A549 (cell line): ENCODE measurements around the gene LCN12. TPM values are rescaled to one million over a fixed set of nuclear protein-coding genes. Genes with fewer than 3 reads are reported as not detected.

Experiments
- ATAC-seq, 2 experiments: fragments of 200-7000 bp in 1 of 2; fragments of >200 bp in 1 of 2; cut with Nextera tagmentation in 1 of 2; cut with Tn5 transposase in 1 of 2; 3 replicates each; pipeline versions ENCODE4 v1.8.0 to v1.9.1; 2018 to 2020; ENCODE audit warnings: mild to moderate bottlenecking in 1 of 2, moderate library complexity in 1 of 2
- CTCF ChIA-PET: fragments of 300-600 bp; sonication (Branson Sonifier 250); formaldehyde crosslinking; extraction: SDS; loops from one replicate; lab custom pipeline; 2021; ENCODE audit warnings: antibody characterized with exemption, inconsistent platforms; lab: Yijun Ruan, JAX
- POLR2A ChIA-PET: fragments of 350-600 bp; formaldehyde crosslinking; extraction: SDS; loops from one replicate; lab custom pipeline; 2021; ENCODE audit warnings: antibody characterized with exemption, inconsistent platforms; lab: Yijun Ruan, JAX
- DNase-seq, 2 experiments: peaks; one replicate each; pipeline versions ENCODE4 v3.0.0 to v3.0.0-alpha.2; 2011 to 2016; ENCODE audit warnings: low read depth in 1 of 2, low spot score in 1 of 2
- FAIRE-seq: peaks from 2 replicates; lab custom pipeline; 2011; peaks lifted over from hg19 to GRCh38; lab: Jason Lieb, UNC
- H3K27ac ChIP-seq, 2 experiments: fragments of >200 bp; sonication (Bioruptor Twin); formaldehyde crosslinking; 3 replicates each; pipeline ENCODE4 v1.5.1; 2016 to 2017
- H3K4me1 ChIP-seq: fragments of >200 bp; sonication (Bioruptor Twin); formaldehyde crosslinking; 3 replicates; pipeline ENCODE4 v1.6.1; 2016
- H3K4me2 ChIP-seq: fragments of >200 bp; sonication (Bioruptor Twin); formaldehyde crosslinking; 3 replicates; pipeline ENCODE4 v1.6.1; 2016
- H3K4me3 ChIP-seq: fragments of >200 bp; sonication (Bioruptor Twin); formaldehyde crosslinking; 3 replicates; pipeline ENCODE4 v1.5.1; 2016
- H3K9me3 ChIP-seq: fragments of >200 bp; sonication (Bioruptor Twin); formaldehyde crosslinking; 3 replicates; pipeline ENCODE4 v1.6.1; 2016
- BCL3 ChIP-seq: fragments of >200 bp; sonication (Bioruptor Twin); formaldehyde crosslinking; IDR thresholded peaks from 3 replicates; pipeline ENCODE4 v1.6.1; 2016
- EHMT2 ChIP-seq: fragments of 200-600 bp; sonication (generic); IDR thresholded peaks from 2 replicates; pipeline ENCODE4 v1.6.1; 2016; ENCODE audit warnings: antibody characterized with exemption, low read depth, mild to moderate bottlenecking, moderate library complexity
- ELK1 ChIP-seq: fragments of 150-350 bp; IDR thresholded peaks from 2 replicates; pipeline ENCODE4 v1.6.1; 2014; ENCODE audit warnings: low read depth, mild to moderate bottlenecking, low read length
- ESRRA ChIP-seq: fragments of 150-350 bp; IDR thresholded peaks from 2 replicates; pipeline ENCODE4 v1.6.1; 2014; ENCODE audit warnings: mild to moderate bottlenecking, low read length, borderline replicate concordance
- FOXS1 ChIP-seq: fragments of 250-450 bp; sonication (Bioruptor Pico); IDR thresholded peaks from 2 replicates; pipeline ENCODE4 v1.5.0; 2020; ENCODE audit warnings: mild to moderate bottlenecking, moderate library complexity
- GATA3 ChIP-seq: IDR thresholded peaks from 2 replicates; pipeline ENCODE4 v1.6.1; 2012; ENCODE audit warnings: borderline replicate concordance
- HOXB13 ChIP-seq: fragments of 250-450 bp; sonication (Bioruptor Pico); IDR thresholded peaks from 2 replicates; pipeline ENCODE4 v1.5.0; 2020; ENCODE audit warnings: low read depth, mild to moderate bottlenecking, moderate library complexity
- KDM1A ChIP-seq: fragments of 200-600 bp; sonication (generic); IDR thresholded peaks from 2 replicates; pipeline ENCODE4 v1.6.1; 2016; ENCODE audit warnings: low read depth, mild to moderate bottlenecking
- MAX ChIP-seq: IDR thresholded peaks from 2 replicates; pipeline ENCODE4 v1.6.1; 2012
- MYC ChIP-seq: IDR thresholded peaks from 2 replicates; pipeline ENCODE4 v1.6.1; 2012; ENCODE audit warnings: mild to moderate bottlenecking, inconsistent platforms, low read length, improper control_type of control experiment, borderline replicate concordance
- NFE2L2 ChIP-seq: fragments of 150-350 bp; conservative IDR thresholded peaks from 2 replicates; pipeline ENCODE4 v1.6.1; 2014; ENCODE audit warnings: low read length
- POLR2A ChIP-seq: IDR thresholded peaks from 2 replicates; pipeline ENCODE4 v1.6.1; 2012; ENCODE audit warnings: mild to moderate bottlenecking, low read length
- RAD21 ChIP-seq, 2 experiments: fragments of >200 bp in 1 of 2; sonication (Bioruptor Twin) in 1 of 2; formaldehyde crosslinking in 1 of 2; IDR thresholded peaks in 1 of 2; conservative IDR thresholded peaks in 1 of 2; 2 replicates in 1 of 2; 3 replicates in 1 of 2; pipeline ENCODE4 v1.6.1; 2012 to 2018; ENCODE audit warnings: inconsistent platforms in 1 of 2
- RARB ChIP-seq: fragments of 250-450 bp; sonication (Bioruptor Pico); IDR thresholded peaks from 2 replicates; pipeline ENCODE4 v1.8.0; 2021; ENCODE audit warnings: mild to moderate bottlenecking, moderate library complexity
- SMC3 ChIP-seq: fragments of >200 bp; sonication (Bioruptor Twin); formaldehyde crosslinking; IDR thresholded peaks from 3 replicates; pipeline ENCODE4 v1.6.1; 2018; ENCODE audit warnings: inconsistent platforms
- SREBF2 ChIP-seq: fragments of 450-650 bp; IDR thresholded peaks from 2 replicates; pipeline ENCODE4 v1.6.1; 2014; ENCODE audit warnings: mild to moderate bottlenecking, moderate library complexity
- WGBS: methylation state at CpG from one replicate; pipeline ENCODE4 v1.1.6; 2017; ENCODE audit errors: missing lambda C conversion rate; 5-methylcytosine and 5-hydroxymethylcytosine counted together
- polyA plus RNA-seq, 4 experiments: library from polyadenylated mRNA; depleted of rRNA in 3 of 4; stranded (reverse); fragments of >200 nt; fragmentation: RNase III in 1 of 4; extraction: RNeasy Plus Mini Kit Qiagen cat#74134 plus additional on column Dnase treatment in 1 of 4; gene quantifications; 2 replicates in 3 of 4; 3 replicates in 1 of 4; pipeline ENCODE4 v1.2.3, GENCODE V29; 2011 to 2017
- TF ChIP-seq, protein P1 (sequence below): fragments of >200 bp; sonication (Bioruptor Twin); formaldehyde crosslinking; IDR thresholded peaks from 3 replicates; pipeline ENCODE4 v1.5.1; 2016
- TF ChIP-seq, protein P2 (sequence below): fragments of >200 bp; sonication (Bioruptor Twin); formaldehyde crosslinking; IDR thresholded peaks from 2 replicates; pipeline ENCODE4 v1.6.1; 2016
- TF ChIP-seq, protein P3 (sequence below): fragments of 250-450 bp; sonication (Bioruptor Pico); IDR thresholded peaks from 2 replicates; pipeline ENCODE4 v1.5.0; 2020; ENCODE audit warnings: low read depth, mild to moderate bottlenecking, moderate library complexity

LCN12 gene
- polyA plus RNA-seq, 2 of the 4 experiments (the other 2 are of a cell fraction) = 0.74 to 3.0 TPM

GRCh38 chr9:136947955-136948510, 4.0 kb upstream of the LCN12 start:
- DNase-seq = peak; percentile 71 to 81
- peak; percentile 0 to 29; a peak in 3 of 6 replicates for ATAC-seq
- POLR2A ChIA-PET = interaction anchor here (0.7 to 1.4 kb wide), 7 partner anchors 44 to 138 kb away, joined by 3 to 16 read pairs (median 3); partner anchors contain the start of genes AJM1, CLIC3, MAN1B1 and PAXX
- CTCF ChIA-PET = interaction anchor here (0.6 to 11.3 kb wide), 47 partner anchors 8 to 336 kb away, joined by 3 to 282 read pairs (median 5); partner anchors contain the start of genes ABCA2, CLIC3, FUT7 and NPDC1
- no peaks in the 10 kb centered on the region for H3K9me3 ChIP-seq
- 12% methylated on average over 12 of the region's 15 CpGs for WGBS
- no peak overlapping the region for H3K4me3 ChIP-seq
- H3K27ac ChIP-seq = peak overlapping the region; percentile 63 to 98
- H3K4me2 ChIP-seq = peak overlapping the region; percentile 47
- TF ChIP-seq ESRRA = peak; percentile 84
- TF ChIP-seq FOXS1 = no peak
- TF ChIP-seq, protein P1, sequence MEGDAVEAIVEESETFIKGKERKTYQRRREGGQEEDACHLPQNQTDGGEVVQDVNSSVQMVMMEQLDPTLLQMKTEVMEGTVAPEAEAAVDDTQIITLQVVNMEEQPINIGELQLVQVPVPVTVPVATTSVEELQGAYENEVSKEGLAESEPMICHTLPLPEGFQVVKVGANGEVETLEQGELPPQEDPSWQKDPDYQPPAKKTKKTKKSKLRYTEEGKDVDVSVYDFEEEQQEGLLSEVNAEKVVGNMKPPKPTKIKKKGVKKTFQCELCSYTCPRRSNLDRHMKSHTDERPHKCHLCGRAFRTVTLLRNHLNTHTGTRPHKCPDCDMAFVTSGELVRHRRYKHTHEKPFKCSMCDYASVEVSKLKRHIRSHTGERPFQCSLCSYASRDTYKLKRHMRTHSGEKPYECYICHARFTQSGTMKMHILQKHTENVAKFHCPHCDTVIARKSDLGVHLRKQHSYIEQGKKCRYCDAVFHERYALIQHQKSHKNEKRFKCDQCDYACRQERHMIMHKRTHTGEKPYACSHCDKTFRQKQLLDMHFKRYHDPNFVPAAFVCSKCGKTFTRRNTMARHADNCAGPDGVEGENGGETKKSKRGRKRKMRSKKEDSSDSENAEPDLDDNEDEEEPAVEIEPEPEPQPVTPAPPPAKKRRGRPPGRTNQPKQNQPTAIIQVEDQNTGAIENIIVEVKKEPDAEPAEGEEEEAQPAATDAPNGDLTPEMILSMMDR = peak; percentile 67
- peak; percentile 64 for TF ChIP-seq SMC3
- TF ChIP-seq RAD21 (conservative IDR thresholded peaks at IDR 0.05 in 1 of 2, IDR thresholded peaks at IDR 0.05 in 1 of 2) = peak; percentile 76 to 83
- TF ChIP-seq MAX = 0 out of 2 replicates have a peak, but pooled peaks have one; percentile 24
- no peak for TF ChIP-seq KDM1A
- H3K4me1 ChIP-seq = peaks cover 38% of the 10 kb centered on the region
- FAIRE-seq = peak; percentile 23

DNA sequence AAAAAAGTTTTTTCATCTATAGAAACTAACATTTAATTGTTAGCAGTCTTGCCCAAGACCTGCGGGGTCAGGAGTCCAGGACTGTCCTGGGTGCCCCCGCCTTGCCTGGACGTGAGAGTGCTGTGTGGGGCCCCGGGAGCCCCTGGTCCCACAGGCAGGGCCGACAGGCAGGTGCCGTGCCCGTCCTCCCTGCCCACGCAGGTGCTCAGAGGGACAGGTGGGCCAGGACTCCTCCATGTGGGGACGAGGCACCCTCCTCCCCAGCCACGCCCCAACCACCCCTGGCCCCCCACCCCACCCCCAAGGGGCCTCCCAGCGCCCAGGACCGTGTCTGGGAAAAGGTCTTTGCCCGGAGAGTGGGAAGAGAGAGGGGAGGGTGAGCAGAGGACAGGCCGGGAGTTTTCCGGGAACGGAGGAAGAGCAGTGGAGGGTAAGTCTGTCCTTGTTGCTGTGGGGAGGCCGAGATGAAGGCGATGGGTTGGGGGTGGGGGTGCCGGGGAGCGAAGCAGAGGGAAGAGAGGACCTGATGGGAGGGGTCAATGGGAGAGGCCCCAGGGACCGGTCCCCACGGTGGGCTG, 2.7 kb upstream of the LCN12 start:
- ChIA-PET POLR2A (interaction anchor here (1.0 to 1.4 kb wide), 3 partner anchors 9 to 43 kb away, joined by 3 read pairs; partner anchors contain the start of gene PAXX), CTCF (interaction anchor here (1.0 to 11.3 kb wide), 4 partner anchors 10 to 105 kb away, joined by 3 to 282 read pairs (median 8); partner anchors contain the start of genes ABCA2 and FUT7)
- no peaks in the 10 kb centered on the region for H3K9me3 ChIP-seq
- peak overlapping the region; percentile 92 for H3K4me2 ChIP-seq
- peak; percentile 12 to 30 for ATAC-seq
- 19% methylated on average over 11 of the region's 22 CpGs for WGBS
- TF ChIP-seq BCL3 (no peak), SMC3 (no peak), POLR2A (peak; percentile 20; the same call in 1 of the 2 replicates)
- FAIRE-seq = no peak
- peaks cover 36% of the 10 kb centered on the region for H3K4me1 ChIP-seq
- no peak for DNase-seq
- peak overlapping the region; percentile 94 to 98 for H3K27ac ChIP-seq
- H3K4me3 ChIP-seq = peak overlapping the region; percentile 60

GRCh38 chr9:136949817-136950655, 2.0 kb upstream of the LCN12 start:
- H3K4me3 ChIP-seq = peak overlapping the region; percentile 60
- POLR2A ChIA-PET = interaction anchor here (0.5 to 1.4 kb wide), 4 partner anchors 8 to 231 kb away, joined by 3 read pairs; partner anchors contain the start of gene PAXX
- H3K4me2 ChIP-seq = peak overlapping the region; percentile 92
- DNase-seq (peak; percentile 96 to 99), ATAC-seq (peak; percentile 71 to 87), FAIRE-seq (peak; percentile 88)
- WGBS = 15% methylated on average over 14 of the region's 63 CpGs
- no peaks in the 10 kb centered on the region for H3K9me3 ChIP-seq
- peaks cover 32% of the 10 kb centered on the region for H3K4me1 ChIP-seq
- CTCF ChIA-PET = interaction anchor here (1.0 to 11.3 kb wide), 3 partner anchors 50 to 106 kb away, joined by 3 to 282 read pairs (median 4); partner anchors contain the start of genes ABCA2 and FUT7
- H3K27ac ChIP-seq = peak overlapping the region; percentile 94 to 98
- TF ChIP-seq, protein P2, sequence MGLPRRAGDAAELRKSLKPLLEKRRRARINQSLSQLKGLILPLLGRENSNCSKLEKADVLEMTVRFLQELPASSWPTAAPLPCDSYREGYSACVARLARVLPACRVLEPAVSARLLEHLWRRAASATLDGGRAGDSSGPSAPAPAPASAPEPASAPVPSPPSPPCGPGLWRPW = no peak
- TF ChIP-seq ESRRA (no peak), SREBF2 (no peak), GATA3 (0 out of 2 replicates have a peak, but pooled peaks have one; percentile 16), MAX (peak; percentile 76), ELK1 (no peak), NFE2L2 (no peak), HOXB13 (CRISPR knock-in tag) (no peak), MYC (no peak), RARB (no peak), EHMT2 (no peak)
- TF ChIP-seq, protein P3, sequence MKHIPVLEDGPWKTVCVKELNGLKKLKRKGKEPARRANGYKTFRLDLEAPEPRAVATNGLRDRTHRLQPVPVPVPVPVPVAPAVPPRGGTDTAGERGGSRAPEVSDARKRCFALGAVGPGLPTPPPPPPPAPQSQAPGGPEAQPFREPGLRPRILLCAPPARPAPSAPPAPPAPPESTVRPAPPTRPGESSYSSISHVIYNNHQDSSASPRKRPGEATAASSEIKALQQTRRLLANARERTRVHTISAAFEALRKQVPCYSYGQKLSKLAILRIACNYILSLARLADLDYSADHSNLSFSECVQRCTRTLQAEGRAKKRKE = no peak
